RPMI8226 (cell line): ENCODE data around the gene EIF3M.
"Not testable (repeated sequence)": the region's sequence is repeated elsewhere in the genome, so short reads cannot be mapped to it uniquely, and the experiment has no call there.

ENCODE experiments used
- DNase-seq: peaks from one replicate; pipeline ENCODE4 v3.0.0-alpha.2; 2015

The EIF3M gene

GRCh38 chr11:32583459-32584271 lies at the start of gene EIF3M:
TSS of gene EIF3M (plus strand) at chr11:32583831. CDS start at chr11:32583888, 57 bp downstream.
- peak; percentile 94 for DNase-seq

GRCh38 chr11:32538804-32539203 lies 44.8 kb upstream of the EIF3M start:
- no peak for DNase-seq

- DNase-seq, result no peak
Measured at GRCh38 chr11:32549611-32550187, 33.9 kb upstream of the EIF3M start.

GRCh38 chr11:32550207-32550606 lies 33.4 kb upstream of the EIF3M start:
- DNase-seq, result no peak

GRCh38 chr11:32555091-32555490 lies 28.5 kb upstream of the EIF3M start:
- DNase-seq, result no peak

- no peak for DNase-seq
Measured at GRCh38 chr11:32555895-32556294, 27.7 kb upstream of the EIF3M start.

GRCh38 chr11:32561835-32562234 lies 21.8 kb upstream of the EIF3M start:
- no peak for DNase-seq

GRCh38 chr11:32562839-32563599 lies 20.6 kb upstream of the EIF3M start:
- DNase-seq, result no peak

- no peak for DNase-seq
Measured at GRCh38 chr11:32563600-32563959, 20.1 kb upstream of the EIF3M start.

- DNase-seq, result no peak
Measured at GRCh38 chr11:32566517-32566916, 17.1 kb upstream of the EIF3M start.

GRCh38 chr11:32567154-32567553 lies 16.5 kb upstream of the EIF3M start:
- no peak for DNase-seq

GRCh38 chr11:32569313-32569881 lies 14.2 kb upstream of the EIF3M start:
- DNase-seq, result no peak

- no peak for DNase-seq
Measured at GRCh38 chr11:32571039-32571438, 12.6 kb upstream of the EIF3M start.

GRCh38 chr11:32573228-32573627 lies 10.4 kb upstream of the EIF3M start:
- no peak for DNase-seq

- no peak for DNase-seq
Measured at GRCh38 chr11:32574421-32574820, 9.2 kb upstream of the EIF3M start.

GRCh38 chr11:32575070-32575469 lies 8.6 kb upstream of the EIF3M start:
- DNase-seq, result no peak

GRCh38 chr11:32576456-32576855 lies 7.2 kb upstream of the EIF3M start:
- no peak for DNase-seq

GRCh38 chr11:32580967-32581366 lies 2.7 kb upstream of the EIF3M start:
- no peak for DNase-seq

- no peak for DNase-seq
Measured at GRCh38 chr11:32581556-32581955, 2.1 kb upstream of the EIF3M start.

GRCh38 chr11:32584921-32585320 lies 1.3 kb downstream of the EIF3M start:
- DNase-seq, result no peak

GRCh38 chr11:32586576-32587190 lies 3.1 kb downstream of the EIF3M start:
- peak; percentile 4 for DNase-seq

GRCh38 chr11:32594272-32594671 lies 10.6 kb downstream of the EIF3M start:
- no peak for DNase-seq

- not testable (repeated sequence) for DNase-seq
Measured at GRCh38 chr11:32596114-32596513, 12.5 kb downstream of the EIF3M start.
